MM.1S (cell line): ENCODE results near the gene SLC25A1.

ENCODE experiments used
- DNase-seq: peaks from one replicate; pipeline ENCODE4 v3.0.0-alpha.2; 2015
- H2AFZ ChIP-seq: fragments of 300-600 bp; sonication (generic); 2 replicates; pipeline ENCODE4 v1.6.0; 2016; ENCODE audit warnings: antibody characterized with exemption, low read length
- H3F3A ChIP-seq: fragments of 300-600 bp; sonication (generic); 2 replicates; pipeline ENCODE4 v1.6.1; 2016; ENCODE audit warnings: mild to moderate bottlenecking, antibody characterized with exemption, low read length, moderate library complexity, mixed read lengths; ENCODE audit not compliant: insufficient read depth
- H3K27ac ChIP-seq: fragments of 300-600 bp; sonication (generic); 2 replicates; pipeline ENCODE4 v1.5.1; 2016; ENCODE audit warnings: mild to moderate bottlenecking, low read length
- H3K27me3 ChIP-seq: fragments of 300-600 bp; sonication (generic); replicated peaks from 2 replicates; pipeline ENCODE4 v1.6.0; 2016; ENCODE audit warnings: low read length; ENCODE audit not compliant: insufficient read depth
- H3K36me3 ChIP-seq: fragments of 300-600 bp; sonication (generic); replicated peaks from 2 replicates; pipeline ENCODE4 v1.6.1; 2016; ENCODE audit warnings: mild to moderate bottlenecking, low read length, mixed read lengths; ENCODE audit not compliant: insufficient read depth
- H3K4me1 ChIP-seq: fragments of 300-600 bp; sonication (generic); 2 replicates; pipeline ENCODE4 v1.6.1; 2016; ENCODE audit warnings: low read length, mixed read lengths
- H3K4me2 ChIP-seq: fragments of 300-600 bp; sonication (generic); 2 replicates; pipeline ENCODE4 v1.6.0; 2016; ENCODE audit warnings: low read depth, low read length
- H3K4me3 ChIP-seq: fragments of 300-600 bp; sonication (generic); 2 replicates; pipeline ENCODE4 v1.5.1; 2016; ENCODE audit warnings: low read length, mixed read lengths
- H3K79me2 ChIP-seq: fragments of 300-600 bp; sonication (generic); 2 replicates; pipeline ENCODE4 v1.6.1; 2016; ENCODE audit warnings: mixed run types, low read length, mixed read lengths
- H3K9ac ChIP-seq: fragments of 300-600 bp; sonication (generic); 2 replicates; pipeline ENCODE4 v1.6.1; 2016; ENCODE audit warnings: low read length, mixed read lengths
- H3K9me2 ChIP-seq: fragments of 300-600 bp; sonication (generic); replicated peaks from 2 replicates; pipeline ENCODE4 v1.6.1; 2016; ENCODE audit warnings: mild to moderate bottlenecking, low read length, mixed read lengths; ENCODE audit not compliant: insufficient read depth
- H3K9me3 ChIP-seq: fragments of 300-600 bp; sonication (generic); replicated peaks from 2 replicates; pipeline ENCODE4 v1.6.1; 2016; ENCODE audit warnings: mild to moderate bottlenecking, low read length, mixed read lengths; ENCODE audit not compliant: insufficient read depth
- H4K20me1 ChIP-seq: fragments of 300-600 bp; sonication (generic); 2 replicates; pipeline ENCODE4 v1.6.1; 2016; ENCODE audit warnings: mild to moderate bottlenecking, low read length, moderate library complexity, mixed read lengths; ENCODE audit not compliant: insufficient read depth
- CTCF ChIP-seq: fragments of 300-600 bp; sonication (generic); IDR thresholded peaks from 2 replicates; pipeline ENCODE4 v1.5.1; 2016; ENCODE audit warnings: antibody characterized with exemption, low read length, mixed read lengths
- EZH2 ChIP-seq: fragments of 300-600 bp; sonication (generic); optimal IDR thresholded peaks from 2 replicates; pipeline ENCODE3; 2017; ENCODE audit warnings: low read depth, mild to moderate bottlenecking, antibody characterized with exemption, low read length, mixed read lengths
- EZH2phosphoT487 ChIP-seq: fragments of 300-600 bp; sonication (generic); IDR thresholded peaks from 2 replicates; pipeline ENCODE4 v1.6.1; 2018; ENCODE audit warnings: antibody characterized with exemption, low read length

SLC25A1 gene

DNA sequence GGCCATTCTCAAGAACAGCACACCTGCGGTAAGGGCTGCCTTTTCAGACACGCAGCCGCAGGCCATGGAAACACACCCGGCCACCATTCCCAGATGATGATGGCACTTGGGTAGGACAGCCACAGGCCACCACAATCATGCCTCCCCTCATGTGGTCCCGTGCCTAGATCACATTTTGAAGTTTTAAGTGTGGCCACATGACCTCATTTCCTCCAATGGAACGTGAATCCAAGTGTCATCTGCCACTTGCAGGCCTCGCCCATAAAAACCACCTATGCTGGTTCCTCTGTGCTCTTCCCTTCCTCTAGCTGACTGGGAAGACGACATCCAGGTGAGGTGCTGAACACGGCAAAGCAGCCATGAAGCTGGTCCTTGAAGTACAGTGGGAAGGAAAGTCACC, 44.6 kb upstream of the SLC25A1 start:
- Histone ChIP-seq H3K9me2 (no peaks in the 10 kb centered on the region), H4K20me1 (no peaks in the 10 kb centered on the region), H3K4me1 (no peaks in the 10 kb centered on the region), H3K79me2 (no peaks in the 10 kb centered on the region), H3K9me3 (no peaks in the 10 kb centered on the region), H3F3A (no peaks in the 10 kb centered on the region), H3K4me2 (no peak overlapping the region), H3K27me3 (no peaks in the 10 kb centered on the region), H3K4me3 (no peak overlapping the region), H3K9ac (no peak overlapping the region), H2AFZ (no peak overlapping the region; the same call in 1 of the 2 replicates), H3K36me3 (no peaks in the 10 kb centered on the region), H3K27ac (no peak overlapping the region)
- TF ChIP-seq CTCF = no peak
- TF ChIP-seq EZH2phosphoT487 = no peak
- TF ChIP-seq EZH2 = no peak
- DNase-seq = no peak

DNA sequence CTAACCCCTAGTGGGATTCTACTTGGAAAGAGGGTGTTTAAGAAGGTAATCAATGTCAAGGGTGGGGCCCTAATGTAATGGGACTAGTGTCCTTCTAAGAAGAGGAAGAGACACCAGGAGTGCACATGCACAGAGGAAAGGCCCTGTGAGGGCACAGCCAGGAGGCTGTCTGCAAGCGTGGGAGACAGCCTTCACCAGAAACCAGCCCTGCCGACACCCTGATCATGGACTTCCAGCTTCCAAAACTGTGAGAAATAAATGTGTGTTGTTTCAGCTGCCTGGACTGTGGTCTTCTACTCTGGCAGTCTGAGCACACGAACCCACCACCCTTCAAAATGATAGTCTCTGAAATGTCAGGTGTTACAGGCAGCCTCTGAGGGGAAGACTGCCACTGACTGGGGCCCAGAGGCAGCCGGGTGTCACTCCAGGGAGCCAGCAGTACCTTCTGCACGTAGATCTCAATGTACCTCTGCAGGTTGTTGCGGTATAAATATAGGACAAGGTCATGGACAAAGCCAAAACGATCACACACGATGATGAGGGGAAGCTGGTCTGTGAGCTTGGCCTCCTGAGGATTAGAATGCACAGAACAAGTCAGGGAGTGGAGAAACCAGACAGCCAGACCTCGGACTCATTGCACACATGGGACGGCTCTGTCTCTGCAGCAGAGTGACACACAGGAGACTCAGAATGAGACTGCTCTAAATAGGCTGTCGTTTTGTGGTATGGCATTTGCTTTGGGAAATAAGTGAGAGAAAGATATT, 43.9 kb upstream of the SLC25A1 start:
- Histone ChIP-seq H3K4me1 (no peaks in the 10 kb centered on the region), H3K9ac (no peak overlapping the region), H3K27me3 (no peaks in the 10 kb centered on the region), H3K9me2 (no peaks in the 10 kb centered on the region), H4K20me1 (no peaks in the 10 kb centered on the region), H2AFZ (no peak overlapping the region), H3K9me3 (no peaks in the 10 kb centered on the region), H3K79me2 (no peaks in the 10 kb centered on the region), H3F3A (no peaks in the 10 kb centered on the region), H3K27ac (no peak overlapping the region), H3K36me3 (no peaks in the 10 kb centered on the region), H3K4me2 (no peak overlapping the region), H3K4me3 (no peak overlapping the region)
- DNase-seq = no peak
- TF ChIP-seq EZH2phosphoT487 = no peak
- no peak for TF ChIP-seq CTCF

GRCh38 chr22:19220867-19221266, 42.3 kb upstream of the SLC25A1 start:
- TF ChIP-seq EZH2phosphoT487 (no peak), CTCF (no peak), EZH2 (no peak)
- Histone ChIP-seq H3K79me2 (no peaks in the 10 kb centered on the region), H4K20me1 (no peaks in the 10 kb centered on the region), H3K4me3 (no peak overlapping the region), H3K4me1 (no peaks in the 10 kb centered on the region), H3F3A (no peaks in the 10 kb centered on the region), H2AFZ (no peak overlapping the region), H3K9me2 (no peaks in the 10 kb centered on the region), H3K27me3 (no peaks in the 10 kb centered on the region), H3K27ac (no peak overlapping the region), H3K9ac (no peak overlapping the region), H3K9me3 (no peaks in the 10 kb centered on the region), H3K36me3 (no peaks in the 10 kb centered on the region), H3K4me2 (no peak overlapping the region)
- DNase-seq = no peak
